Epidermal melanocyte (primary cell): ENCODE measurements around the gene EML5.

Experiments
- DNase-seq: peaks from one replicate; pipeline ENCODE4 v3.0.0; 2011; ENCODE audit warnings: low spot score; ENCODE audit not compliant: insufficient read length

Gene EML5

DNA sequence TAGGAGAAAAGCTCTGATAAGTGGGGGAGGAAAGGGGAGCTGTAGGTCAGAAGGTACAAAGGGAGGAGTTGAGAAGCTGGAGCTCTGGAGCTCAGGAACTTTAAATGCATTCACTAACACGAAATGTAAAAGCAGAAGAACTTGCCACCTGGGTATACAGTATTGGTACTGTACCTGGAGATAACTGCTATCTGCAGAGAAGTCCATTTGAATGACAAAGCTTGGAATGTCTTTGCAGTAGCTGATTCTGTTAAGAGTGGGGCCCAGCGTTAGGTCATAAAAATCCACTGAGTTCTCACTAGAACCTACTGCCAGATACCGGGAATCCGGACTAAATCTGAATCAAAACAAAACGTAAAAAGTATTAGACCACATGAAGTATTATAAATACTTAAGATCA lies 174.3 kb downstream of the EML5 start:
- DNase-seq, result no peak

DNA sequence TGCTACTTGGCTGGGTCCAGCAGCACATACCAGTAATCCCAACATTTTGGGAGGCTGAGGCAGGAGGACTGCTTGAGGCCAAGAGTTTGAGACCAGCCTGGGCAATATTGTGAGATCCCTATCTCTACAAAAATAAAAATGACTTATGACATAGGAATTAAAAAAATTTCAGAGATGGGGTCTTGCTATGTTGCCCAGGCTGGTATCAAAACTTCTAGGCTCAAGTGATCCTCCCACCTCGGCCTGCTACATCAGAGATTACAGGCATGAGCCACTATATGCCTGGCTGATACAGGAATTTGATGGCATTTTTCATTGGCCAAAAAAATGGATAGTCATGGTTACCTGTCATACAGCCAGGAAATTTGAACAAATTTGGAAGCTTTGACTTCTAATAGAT lies 175.3 kb downstream of the EML5 start:
- DNase-seq, result no peak

DNA sequence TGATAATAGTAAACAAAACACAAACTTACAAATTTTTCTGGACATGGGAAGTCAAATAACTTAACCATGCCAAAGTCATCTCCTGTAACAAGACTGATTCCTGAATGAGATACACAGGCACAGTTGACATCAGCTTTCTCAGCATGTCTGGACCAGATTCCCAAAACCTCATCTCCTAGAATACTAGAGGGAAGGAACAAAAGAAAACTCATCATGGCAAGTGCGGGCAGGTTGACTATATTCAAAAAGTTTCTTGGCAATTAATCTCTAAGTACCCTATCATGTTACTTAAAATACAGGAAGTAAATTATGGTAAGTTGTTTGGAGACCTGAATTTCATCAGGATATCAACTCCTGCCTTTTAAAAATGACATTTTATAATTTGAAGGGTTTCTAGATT lies 176.1 kb downstream of the EML5 start:
- no peak for DNase-seq

DNA sequence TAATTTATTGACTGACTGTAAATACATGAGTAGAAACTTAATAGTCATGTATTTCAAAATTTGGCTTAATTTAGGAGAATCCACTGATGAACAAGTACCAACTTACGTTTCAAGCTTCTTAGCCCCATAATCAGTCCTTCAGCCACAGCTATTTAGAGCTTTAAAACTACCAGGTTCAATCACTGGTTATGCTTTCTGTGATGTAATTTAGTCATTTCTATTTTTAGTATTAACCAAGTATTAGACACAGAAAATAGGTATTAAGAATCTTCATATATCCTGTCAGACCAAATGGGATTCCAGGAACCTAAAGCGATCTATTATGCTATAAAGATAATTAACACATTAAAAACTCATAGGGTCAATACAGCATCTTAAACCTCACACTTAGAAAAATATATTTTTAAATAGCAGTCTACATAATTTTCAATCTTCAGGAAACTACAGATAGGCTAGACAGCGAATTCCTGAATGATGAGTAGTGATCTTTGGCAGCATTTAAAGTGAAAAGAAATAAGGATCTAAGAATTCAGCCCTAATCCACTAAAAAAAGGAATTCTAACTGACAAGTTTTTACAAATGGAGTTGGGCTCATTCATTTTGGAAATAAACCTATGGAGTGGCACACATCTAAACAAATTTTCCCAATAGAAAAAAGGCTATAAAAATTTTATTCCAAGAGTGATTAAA lies 178.4 kb downstream of the EML5 start:
- no peak for DNase-seq

DNA sequence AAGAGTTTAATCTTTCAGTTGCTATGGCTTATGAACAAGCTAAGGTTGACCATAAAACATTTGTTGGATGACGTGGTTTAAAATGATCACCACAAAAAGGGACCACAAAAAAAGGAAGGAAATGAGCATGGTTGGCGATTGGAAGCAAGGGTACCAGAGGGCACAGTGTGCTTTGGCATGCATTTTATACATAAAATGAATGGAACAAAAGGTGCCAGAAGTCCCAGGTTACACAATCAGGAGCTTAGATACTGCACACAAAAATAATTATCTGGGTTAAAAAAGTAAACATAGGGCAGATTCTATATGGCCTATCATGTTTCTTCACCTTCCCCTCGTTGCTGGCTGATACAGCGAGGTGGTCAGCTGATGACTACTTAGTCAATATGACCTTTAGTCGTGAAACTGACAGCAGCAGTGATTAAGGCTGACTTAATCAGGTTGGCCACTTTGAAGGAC lies 179.2 kb downstream of the EML5 start:
- no peak for DNase-seq

DNA sequence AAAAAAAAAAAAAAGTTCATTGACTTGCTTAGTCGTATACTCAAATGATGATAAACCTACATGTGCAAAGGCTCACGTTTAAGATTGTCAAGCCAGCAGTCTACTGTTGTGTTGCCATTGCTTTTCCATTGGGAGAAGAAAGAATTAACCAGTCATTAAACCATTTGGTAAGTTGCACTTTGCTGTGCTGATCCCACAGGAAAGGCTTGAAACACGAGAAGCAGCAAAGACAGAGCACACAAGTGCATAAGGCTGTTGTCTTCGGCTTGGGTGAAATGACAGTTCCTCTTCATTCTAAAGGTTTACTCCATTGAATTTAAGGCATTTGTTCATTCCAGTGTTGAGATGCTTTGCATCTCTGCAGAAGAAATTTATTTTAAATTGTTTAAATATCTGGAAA lies 179.8 kb downstream of the EML5 start:
- no peak for DNase-seq

DNA sequence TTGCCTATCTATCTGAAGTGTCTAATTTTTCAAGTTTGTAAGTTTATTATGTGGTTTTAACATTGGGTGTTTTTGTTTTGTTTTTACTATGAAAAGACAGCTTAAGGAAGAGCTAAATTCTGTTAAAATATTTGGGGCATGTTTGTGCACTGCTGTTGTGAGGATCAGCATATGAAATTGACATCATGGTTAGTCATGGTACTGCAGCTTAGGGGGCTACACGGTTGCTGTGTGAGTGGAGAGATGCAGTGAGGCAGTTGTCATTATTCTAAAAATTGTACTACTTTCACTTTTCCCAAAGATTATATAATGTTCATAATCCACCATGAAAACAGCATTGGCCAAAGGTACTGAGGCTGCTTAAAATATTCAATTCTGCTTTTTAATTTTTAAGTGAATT lies 180.9 kb downstream of the EML5 start:
- DNase-seq, result no peak

DNA sequence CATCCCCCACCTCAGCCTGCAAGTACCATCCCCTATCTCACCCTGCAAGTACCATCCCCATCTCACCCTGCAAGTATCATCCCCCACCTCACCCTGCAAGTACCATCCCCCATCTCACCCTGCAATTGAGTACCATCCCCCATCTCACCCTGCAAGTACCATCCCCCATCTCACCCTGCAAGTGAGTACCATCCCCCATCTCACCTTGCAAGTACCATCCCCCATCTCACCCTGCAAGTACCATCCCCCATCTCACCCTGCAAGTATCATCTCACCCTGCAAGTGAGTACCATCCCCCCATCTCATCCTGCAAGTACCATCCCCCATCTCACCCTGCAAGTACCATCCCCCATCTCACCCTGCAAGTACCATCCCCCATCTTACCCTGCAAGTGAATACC lies 184.9 kb downstream of the EML5 start:
- no peak for DNase-seq

DNA sequence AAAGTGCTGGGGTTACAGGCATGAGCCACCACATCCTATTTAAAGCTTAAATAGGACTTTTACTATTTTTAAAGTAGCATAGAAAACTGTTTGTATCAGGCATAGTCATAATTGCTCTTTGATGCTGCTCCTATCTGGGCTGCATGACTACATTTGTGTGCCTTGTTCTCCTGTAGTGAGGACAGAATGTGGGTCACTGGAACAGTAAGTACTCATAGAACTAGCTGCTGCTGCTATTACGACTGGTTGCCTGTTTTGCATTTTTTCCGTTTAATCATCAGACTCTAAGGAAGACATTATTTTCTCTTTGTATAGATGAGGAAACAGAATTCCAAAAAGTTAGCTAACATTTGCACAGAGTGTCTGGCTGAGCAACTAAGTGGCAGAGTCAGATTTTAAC lies 187.2 kb downstream of the EML5 start:
- no peak for DNase-seq

DNA sequence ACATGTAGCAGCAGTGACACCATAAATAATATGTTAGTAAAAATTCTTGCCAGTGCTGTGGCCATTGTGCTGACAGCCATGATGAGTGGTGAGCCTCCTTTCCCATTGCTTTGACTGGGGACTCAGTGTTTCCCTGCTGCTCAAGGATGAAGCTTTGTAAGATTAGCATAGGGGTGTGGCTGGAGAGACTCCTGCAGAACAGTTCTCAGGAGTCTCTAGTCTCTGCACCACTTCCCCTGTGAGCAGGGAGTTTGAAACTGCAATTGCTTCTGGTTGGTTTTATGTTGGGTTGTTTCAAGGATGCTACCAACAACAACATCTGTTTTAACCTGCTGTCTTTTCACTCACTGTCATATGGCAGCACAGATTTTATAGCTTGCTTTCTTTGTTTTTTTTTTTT lies 188.5 kb downstream of the EML5 start:
- DNase-seq, result no peak

DNA sequence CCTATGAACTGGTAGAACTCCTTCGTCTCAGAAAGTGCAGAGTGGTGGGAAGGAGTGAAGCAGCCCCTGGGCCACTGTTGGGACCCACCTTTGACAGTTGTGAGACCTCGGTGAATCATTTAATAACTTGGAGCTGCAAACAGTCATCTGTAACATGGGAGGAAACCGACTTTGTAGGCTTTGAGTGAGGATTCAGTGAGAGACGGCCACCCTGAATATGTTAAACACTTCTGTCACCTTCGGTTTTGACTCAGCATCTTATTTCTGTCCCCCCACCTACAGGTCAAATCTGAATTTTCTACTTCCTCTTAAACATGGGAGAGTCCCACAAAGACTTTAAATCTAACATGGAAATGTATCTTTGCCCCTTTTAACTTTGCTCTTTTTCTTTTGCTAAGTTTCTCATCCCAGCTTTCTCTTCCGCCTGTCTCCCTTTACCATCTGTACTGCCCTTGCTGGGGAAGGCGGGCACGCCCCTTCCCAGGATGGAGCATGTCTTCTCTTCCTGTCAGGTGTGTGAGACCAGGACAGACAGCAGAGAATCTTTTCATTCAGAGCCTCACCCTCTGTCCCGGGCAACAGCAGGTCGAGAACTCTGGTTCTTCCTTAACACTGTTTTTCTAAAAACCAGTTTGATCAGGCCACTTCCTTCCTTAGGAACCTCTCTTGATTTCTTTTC lies 192.9 kb downstream of the EML5 start:
- no peak for DNase-seq

DNA sequence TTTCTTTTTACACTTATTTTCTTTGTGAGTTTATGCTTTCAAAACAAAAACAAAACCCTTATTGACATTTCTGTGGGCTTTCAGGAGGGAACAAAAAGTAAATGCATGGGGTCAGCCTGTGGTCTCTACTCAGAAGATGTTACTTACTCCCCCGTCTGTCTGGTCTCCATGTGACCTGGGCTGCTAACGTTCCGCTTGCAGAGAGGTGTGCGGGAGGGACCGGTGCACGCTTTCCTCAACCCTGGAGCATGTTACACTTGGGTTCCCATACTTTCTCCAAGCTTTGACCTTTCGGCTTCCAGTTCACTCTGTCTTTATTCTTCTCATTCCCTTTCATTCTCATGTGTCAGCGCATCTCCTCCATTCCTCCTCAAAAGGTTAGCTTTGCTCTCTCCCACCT lies 193.4 kb downstream of the EML5 start:
- no peak for DNase-seq

DNA sequence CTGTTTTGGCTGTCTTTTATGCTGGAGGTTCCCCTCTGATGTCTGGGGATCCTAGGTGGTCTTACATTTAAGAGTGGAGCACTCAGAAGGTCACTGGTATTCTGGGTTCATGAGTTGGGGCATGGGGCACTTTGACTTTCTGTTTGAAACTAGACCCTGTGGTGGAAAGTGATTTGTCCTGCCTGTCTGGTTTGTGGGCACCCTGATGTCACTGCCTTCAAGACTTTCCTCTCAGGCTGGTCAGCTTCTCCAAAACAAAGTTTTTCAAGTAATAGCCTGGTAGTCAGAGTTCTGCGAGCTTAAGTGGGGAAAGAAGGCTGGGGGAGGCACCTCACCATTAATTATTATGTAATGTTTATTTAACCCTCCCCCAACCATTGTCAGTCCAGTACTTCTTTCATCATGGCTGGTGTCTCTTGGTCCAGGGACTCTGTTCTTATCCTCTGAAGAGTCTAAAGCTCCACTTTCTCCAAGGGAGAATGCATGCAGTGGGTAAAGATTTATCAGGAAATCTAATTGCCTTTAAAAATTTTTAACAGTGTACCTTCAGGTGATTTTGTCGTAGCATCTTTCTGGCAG lies 194.6 kb downstream of the EML5 start:
- no peak for DNase-seq

DNA sequence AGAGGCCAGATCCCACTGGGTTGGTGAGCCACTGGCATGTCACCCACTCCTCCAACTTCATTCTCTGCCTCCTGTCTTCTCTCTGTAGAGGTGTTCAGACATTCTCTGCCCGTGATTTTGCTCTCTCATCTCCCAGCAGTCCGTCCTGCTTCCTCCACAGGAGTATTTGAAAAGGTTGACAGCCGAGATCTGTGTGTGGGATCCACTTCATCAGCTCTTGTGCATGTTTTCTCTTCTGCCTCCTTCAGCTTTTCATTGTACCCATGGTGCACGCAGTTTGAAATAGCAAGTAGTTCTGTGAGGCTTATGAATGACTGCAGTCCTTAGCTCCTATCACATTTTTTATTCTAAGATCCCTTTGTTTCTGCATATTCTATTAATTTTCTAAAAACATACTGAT lies 195.2 kb downstream of the EML5 start:
- DNase-seq, result no peak

DNA sequence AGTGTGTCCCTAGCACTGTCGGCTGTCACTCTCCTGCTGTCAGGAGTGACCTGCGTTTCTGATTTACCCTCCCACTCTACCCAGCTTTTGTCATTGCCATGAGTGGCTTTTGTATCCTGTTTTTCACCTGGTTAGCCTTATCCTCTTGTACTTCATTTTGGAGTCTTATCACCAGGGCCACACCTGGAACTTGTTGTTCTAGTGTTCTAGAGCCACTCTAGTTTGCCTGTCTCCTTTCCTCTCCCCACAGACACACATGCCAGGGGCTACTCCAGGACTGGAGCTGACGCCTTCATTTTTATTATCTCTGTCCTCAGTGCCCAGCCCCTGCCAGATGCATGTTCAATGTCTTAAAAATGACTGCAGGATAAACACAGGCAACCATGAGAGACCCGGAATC lies 195.7 kb downstream of the EML5 start:
- DNase-seq, result no peak

DNA sequence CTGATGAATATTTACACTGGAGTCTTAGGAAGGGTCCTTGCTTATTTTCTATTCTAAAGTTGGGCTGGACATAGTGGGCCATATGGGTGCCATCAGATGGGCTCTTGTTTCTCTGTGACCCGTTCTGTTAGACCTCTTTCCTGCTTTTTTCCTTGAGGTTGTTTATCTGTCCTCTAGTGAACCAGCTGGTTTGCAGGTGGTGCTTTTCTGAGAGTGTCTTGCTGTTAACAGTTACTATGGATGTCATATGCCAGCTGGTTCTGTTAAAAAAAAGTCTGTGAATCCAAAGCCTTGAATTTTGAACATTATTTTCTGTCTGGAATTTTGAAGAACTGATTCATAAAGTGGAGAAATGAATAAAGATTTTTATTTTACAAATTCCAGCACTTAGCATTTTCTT lies 200.7 kb downstream of the EML5 start:
- DNase-seq, result no peak

DNA sequence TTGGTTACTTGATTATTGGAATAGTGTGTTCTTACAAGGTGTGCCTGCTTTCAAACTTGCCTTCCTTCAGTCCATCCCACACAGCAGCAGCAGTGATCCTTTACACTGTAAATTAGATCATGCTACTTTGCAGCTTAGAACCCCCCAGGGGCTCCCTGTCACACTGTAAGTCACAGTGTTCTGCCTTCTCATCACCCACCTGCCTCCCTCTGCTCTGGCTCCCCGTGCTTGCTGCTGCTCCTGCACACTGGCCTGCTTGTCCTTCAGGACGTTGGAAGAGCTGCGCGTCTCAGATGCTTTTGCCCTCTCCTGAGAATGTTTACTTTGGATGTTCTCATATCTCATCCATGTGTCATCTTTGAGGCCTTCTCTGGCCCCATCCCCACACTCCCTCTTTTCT lies 202.6 kb downstream of the EML5 start:
- DNase-seq, result no peak

DNA sequence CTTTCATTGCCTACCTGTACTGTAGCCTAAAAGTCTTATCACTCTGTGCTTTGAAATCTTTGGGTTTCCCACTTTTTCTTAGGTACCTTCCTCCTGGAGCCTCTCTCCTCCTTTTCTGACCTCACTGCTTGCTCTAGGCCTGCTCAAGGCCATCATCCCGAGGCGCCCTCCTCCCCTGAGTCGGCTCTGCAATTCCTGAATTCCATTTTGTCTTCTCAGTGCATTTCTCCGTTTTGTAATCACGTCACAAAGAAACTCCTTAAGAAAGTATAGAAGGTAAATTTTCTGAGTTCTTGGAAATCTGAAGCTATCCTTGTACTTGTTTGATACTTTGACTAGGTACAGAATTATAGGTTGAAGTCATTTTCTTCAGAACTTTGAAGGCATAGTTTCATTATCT lies 204.7 kb downstream of the EML5 start:
- DNase-seq, result no peak

DNA sequence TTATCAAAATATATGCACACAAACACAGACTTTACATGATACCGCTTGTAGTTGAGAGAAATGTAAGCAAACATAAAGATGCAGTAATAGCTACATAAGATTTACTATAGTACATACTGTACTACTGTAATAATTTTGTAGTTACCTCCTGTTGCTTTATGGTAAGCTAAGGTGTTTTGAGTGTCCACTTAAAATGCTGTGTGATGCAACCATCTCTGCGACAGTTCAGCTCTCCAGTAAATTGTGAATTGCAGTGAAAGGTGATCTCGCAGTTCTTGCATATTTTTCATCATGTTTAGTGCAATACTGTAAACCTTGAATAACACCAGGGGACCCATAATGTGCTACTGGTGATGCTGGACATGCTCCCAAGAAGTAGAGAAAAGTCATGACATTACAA lies 208.3 kb downstream of the EML5 start:
- no peak for DNase-seq

DNA sequence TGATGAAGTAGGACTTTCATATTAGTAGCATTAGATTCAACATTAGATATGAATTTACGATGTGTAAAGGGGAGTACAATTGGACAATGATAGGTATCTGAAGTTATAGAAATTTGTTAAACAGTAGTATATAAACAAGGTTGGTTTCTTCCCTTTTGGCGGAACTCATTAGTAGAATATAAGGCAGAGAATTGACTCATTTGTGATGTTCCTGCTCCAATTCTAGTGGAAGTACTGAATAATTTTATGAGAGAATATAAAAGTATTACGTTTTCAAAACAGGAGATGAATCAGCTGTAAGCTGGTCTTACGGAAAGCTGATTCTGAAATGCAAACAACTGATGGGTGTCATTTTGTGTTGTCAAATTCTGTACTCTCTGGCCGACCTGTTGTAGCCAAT lies 216.5 kb downstream of the EML5 start:
- DNase-seq, result no peak

DNA sequence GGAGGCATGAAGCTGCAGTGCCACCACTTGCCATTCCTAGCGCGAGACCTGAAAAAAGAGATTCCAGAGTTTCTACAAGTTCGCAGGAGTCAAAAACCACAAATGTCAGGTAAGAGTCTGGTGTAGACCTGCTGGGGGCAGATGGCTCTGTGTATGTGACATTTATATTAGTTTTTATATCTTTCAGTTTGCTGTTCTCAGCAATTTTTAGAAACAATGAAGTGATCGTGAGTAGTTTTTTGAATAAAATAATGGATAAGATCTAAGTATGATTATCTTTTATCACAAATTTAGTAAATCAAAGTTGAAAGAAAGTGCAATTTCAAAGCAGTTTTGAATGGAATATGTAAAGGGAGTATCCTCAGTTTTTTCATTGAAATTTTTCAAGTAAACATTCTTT lies 220.6 kb downstream of the EML5 start:
- no peak for DNase-seq

DNA sequence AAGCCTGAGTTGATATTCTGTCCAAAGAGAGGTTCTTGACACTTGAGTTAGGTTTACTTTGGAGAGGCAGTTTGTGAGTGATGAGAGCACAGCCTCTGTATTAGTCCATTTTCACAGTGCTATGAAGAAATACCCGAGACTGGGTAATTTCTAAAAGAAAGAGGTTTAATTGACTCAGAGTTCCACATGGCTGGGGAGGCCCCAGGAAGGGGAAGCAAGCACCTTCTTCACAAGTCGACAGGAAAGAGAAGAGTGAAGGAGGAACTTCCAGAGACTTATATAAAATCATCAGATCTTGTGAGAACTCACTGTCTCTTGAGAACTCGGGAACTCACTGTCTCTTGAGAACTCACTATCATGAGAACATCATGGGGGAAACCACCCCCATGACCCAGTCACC lies 224.6 kb downstream of the EML5 start:
- DNase-seq, result no peak

DNA sequence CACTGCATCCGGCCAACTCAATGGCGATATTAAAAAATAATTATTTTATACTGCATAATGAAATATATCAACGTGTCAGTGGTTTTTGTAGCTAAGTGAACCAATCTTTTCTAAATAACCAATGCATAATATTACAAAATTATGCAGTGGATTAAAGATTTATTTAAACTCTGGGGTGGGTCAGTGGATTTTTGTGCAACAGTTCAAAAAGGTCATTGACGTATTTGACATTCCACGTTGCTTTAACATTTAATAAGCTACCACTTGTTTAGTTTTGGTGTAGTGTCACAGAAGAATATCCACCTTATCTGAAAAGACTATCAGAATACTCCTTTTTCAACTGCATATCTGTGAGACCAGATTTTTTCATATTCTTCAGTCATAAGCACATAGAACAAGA lies 227.3 kb downstream of the EML5 start:
- no peak for DNase-seq
